HG02943 (cell line): ENCODE results near the gene A1BG.
A peak's percentile ranks its signal among the peaks of the same experiment; 100 is the strongest.

ENCODE experiments used
- ATAC-seq: cut with Tn5 transposase; IDR thresholded peaks from one replicate; pipeline ENCODE4 v1.9.1; 2021; ENCODE audit warnings: mild to moderate bottlenecking, low read depth, moderate library complexity; ENCODE audit not compliant: unreplicated experiment

Gene A1BG

GRCh38 chr19:58352760-58353671, at the start of gene A1BG:
A1BG (minus strand) TSS chr19:58353492; CDS start chr19:58353437, 55 bp downstream.
- no peak for ATAC-seq

GRCh38 chr19:58401840-58402421, 48.6 kb upstream of the A1BG start:
- no peak for ATAC-seq

- ATAC-seq = peak; percentile 96
Measured at GRCh38 chr19:58400916-58401839, 47.9 kb upstream of the A1BG start.

GRCh38 chr19:58400316-58400915, 47.1 kb upstream of the A1BG start:
- ATAC-seq = no peak

- no peak for ATAC-seq
Measured at GRCh38 chr19:58399903-58400302, 46.6 kb upstream of the A1BG start.

- ATAC-seq = no peak
Measured at GRCh38 chr19:58398545-58398944, 45.3 kb upstream of the A1BG start.

GRCh38 chr19:58398087-58398486, 44.8 kb upstream of the A1BG start:
- no peak for ATAC-seq

GRCh38 chr19:58397533-58398037, 44.3 kb upstream of the A1BG start:
- no peak for ATAC-seq

- ATAC-seq = no peak
Measured at GRCh38 chr19:58396691-58397532, 43.6 kb upstream of the A1BG start.

GRCh38 chr19:58395979-58396627, 42.8 kb upstream of the A1BG start:
- ATAC-seq = no peak

GRCh38 chr19:58395220-58395978, 42.1 kb upstream of the A1BG start, which contains the start of gene RNF225:
RNF225 (plus strand) TSS chr19:58395656; CDS start chr19:58396090, 434 bp downstream.
- ATAC-seq = no peak

GRCh38 chr19:58394821-58395219, 41.5 kb upstream of the A1BG start:
- ATAC-seq = no peak

GRCh38 chr19:58393725-58394033, 40.4 kb upstream of the A1BG start:
- no peak for ATAC-seq

GRCh38 chr19:58392945-58393724, 39.8 kb upstream of the A1BG start:
- no peak for ATAC-seq

- no peak for ATAC-seq
Measured at GRCh38 chr19:58388175-58388526, 34.9 kb upstream of the A1BG start.

GRCh38 chr19:58387338-58388174, 34.3 kb upstream of the A1BG start:
- ATAC-seq = peak; percentile 11
